ENCODE results near the gene FUCA2.

- no peak for TF ChIP-seq CTCF (IDR thresholded peaks at IDR 0.05; ENCODE audit: low read length)
- TF ChIP-seq EZH2phosphoT487 (IDR thresholded peaks at IDR 0.05; ENCODE audit: low read length) = no peak
Measured at GRCh38 chr6:143542888-143543287, 31.4 kb upstream of the FUCA2 start.
